Hepatocyte (in vitro differentiated cells): ENCODE results near the gene CHAC1. TPM values are rescaled to one million over a fixed set of nuclear protein-coding genes. Genes with fewer than 3 reads are reported as not detected.

Experiments
- DNase-seq: peaks from one replicate; pipeline ENCODE4 v3.0.0-alpha.2; 2016; ENCODE audit warnings: low spot score
- H2AFZ ChIP-seq: fragments of 200-600 bp; sonication (generic); 2 replicates; pipeline ENCODE4 v1.6.0; 2016; ENCODE audit warnings: antibody characterized with exemption, mild to moderate bottlenecking
- H3K27ac ChIP-seq: fragments of 200-600 bp; sonication (generic); 2 replicates; pipeline ENCODE4 v1.5.1; 2016; ENCODE audit warnings: mild to moderate bottlenecking
- H3K27me3 ChIP-seq: fragments of 200-600 bp; sonication (generic); 2 replicates; pipeline ENCODE4 v1.6.1; 2016
- H3K36me3 ChIP-seq: fragments of 200-600 bp; sonication (generic); replicated peaks from 2 replicates; pipeline ENCODE4 v1.5.1; 2016; ENCODE audit warnings: low read depth; ENCODE audit not compliant: insufficient read depth
- H3K4me1 ChIP-seq: fragments of 200-600 bp; sonication (generic); 2 replicates; pipeline ENCODE4 v1.5.1; 2016; ENCODE audit warnings: mild to moderate bottlenecking, moderate library complexity; ENCODE audit not compliant: insufficient read depth
- H3K4me2 ChIP-seq: fragments of 200-600 bp; sonication (generic); 2 replicates; pipeline ENCODE4 v1.6.0; 2016
- H3K4me3 ChIP-seq: fragments of 200-600 bp; sonication (generic); 2 replicates; pipeline ENCODE4 v1.5.1; 2016; ENCODE audit warnings: mild to moderate bottlenecking
- H3K79me2 ChIP-seq: fragments of 200-600 bp; sonication (generic); 2 replicates; pipeline ENCODE4 v1.6.0; 2017; ENCODE audit warnings: mild to moderate bottlenecking
- H3K9me2 ChIP-seq: fragments of 200-600 bp; sonication (generic); replicated peaks from 2 replicates; pipeline ENCODE4 v1.6.0; 2017; ENCODE audit warnings: mild to moderate bottlenecking; ENCODE audit not compliant: insufficient read depth
- H3K9me3 ChIP-seq: fragments of 200-600 bp; sonication (generic); 2 replicates; pipeline ENCODE4 v1.5.1; 2016; ENCODE audit warnings: low read depth, mild to moderate bottlenecking
- H4K20me1 ChIP-seq: fragments of 200-600 bp; sonication (generic); 2 replicates; pipeline ENCODE4 v1.6.0; 2016; ENCODE audit warnings: mild to moderate bottlenecking; ENCODE audit not compliant: insufficient read depth, poor library complexity, severe bottlenecking
- CTCF ChIP-seq: fragments of 200-600 bp; sonication (generic); IDR thresholded peaks from 2 replicates; pipeline ENCODE4 v1.5.1; 2016; ENCODE audit warnings: antibody characterized with exemption, mild to moderate bottlenecking; ENCODE audit not compliant: poor library complexity
- EZH2 ChIP-seq: fragments of 200-600 bp; sonication (generic); IDR thresholded peaks from 2 replicates; pipeline ENCODE4 v1.6.1; 2016; ENCODE audit warnings: antibody characterized with exemption, mild to moderate bottlenecking, borderline replicate concordance
- EZH2phosphoT487 ChIP-seq: fragments of 200-600 bp; sonication (generic); IDR thresholded peaks from one replicate; pipeline ENCODE4 v1.6.1; 2018; ENCODE audit warnings: antibody characterized with exemption, mild to moderate bottlenecking, low read depth, moderate library complexity; ENCODE audit not compliant: unreplicated experiment, severe bottlenecking
- WGBS: methylation state at CpG from one replicate; pipeline ENCODE4 v1.1.6; 2016; ENCODE audit warnings: low lambda C conversion rate; ENCODE audit errors: missing lambda C conversion rate; 5-methylcytosine and 5-hydroxymethylcytosine counted together
- polyA plus RNA-seq: library from polyadenylated mRNA; unstranded; fragments of >200 nt; fragmentation: Nextera tagmentation; extraction: Ambion mirVana; gene quantifications from 2 replicates; pipeline ENCODE4 v1.2.1, GENCODE V29; 2016
- total RNA-seq: library from RNA; depleted of rRNA; stranded (reverse); fragments of >200 nt; gene quantifications from 2 replicates; pipeline ENCODE4 v1.2.3, GENCODE V29; 2014

The CHAC1 gene
- total and polyA plus RNA-seq, 2 experiments from 2014 or later = 16.2 to 22.1 TPM

DNA sequence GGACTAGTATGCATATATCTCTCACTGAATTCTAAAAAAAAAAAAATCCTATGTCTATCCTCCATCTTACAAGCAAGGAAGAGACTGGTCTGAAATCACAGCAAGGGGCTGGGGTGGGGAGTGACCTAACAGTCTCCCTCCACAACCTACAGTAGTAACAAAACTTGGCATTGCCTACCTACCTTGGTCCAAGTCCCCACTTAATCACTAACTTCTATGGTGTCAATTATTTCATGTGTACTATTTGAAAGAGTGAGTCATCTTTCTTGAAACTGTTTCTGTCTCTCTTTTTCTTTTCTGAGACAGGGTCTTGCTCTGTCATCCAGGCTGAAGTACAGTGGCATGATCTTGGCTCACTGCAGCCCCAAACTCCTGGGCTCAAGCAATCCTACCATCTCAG, 36.8 kb downstream of the CHAC1 start:
- no peak overlapping the region for H3K4me3 ChIP-seq
- peaks cover 5% of the 10 kb centered on the region for H3K4me1 ChIP-seq
- no peaks in the 10 kb centered on the region for H3K79me2 ChIP-seq
- no peak overlapping the region for H2AFZ ChIP-seq
- H3K9me3 ChIP-seq = no peaks in the 10 kb centered on the region
- no peak for DNase-seq
- TF ChIP-seq EZH2phosphoT487 = no peak
- TF ChIP-seq CTCF = no peak
- TF ChIP-seq EZH2 = no peak
- H3K27me3 ChIP-seq = no peaks in the 10 kb centered on the region
- H3K4me2 ChIP-seq = no peak overlapping the region
- H4K20me1 ChIP-seq = no peaks in the 10 kb centered on the region
- no peak overlapping the region for H3K27ac ChIP-seq
- H3K9me2 ChIP-seq = no peaks in the 10 kb centered on the region
- no peaks in the 10 kb centered on the region for H3K36me3 ChIP-seq

GRCh38 chr15:40990789-40991188, 37.5 kb downstream of the CHAC1 start:
- no peaks in the 10 kb centered on the region for H3K9me2 ChIP-seq
- no peak overlapping the region for H3K27ac ChIP-seq
- no peak overlapping the region for H3K4me2 ChIP-seq
- no peaks in the 10 kb centered on the region for H4K20me1 ChIP-seq
- no peak for DNase-seq
- WGBS = 0% methylated on average over 1 of the region's 1 CpG
- no peaks in the 10 kb centered on the region for H3K36me3 ChIP-seq
- H3K79me2 ChIP-seq = no peaks in the 10 kb centered on the region
- TF ChIP-seq EZH2phosphoT487 (no peak), EZH2 (no peak), CTCF (no peak)
- peaks cover 5% of the 10 kb centered on the region for H3K4me1 ChIP-seq
- no peak overlapping the region for H3K4me3 ChIP-seq
- no peaks in the 10 kb centered on the region for H3K9me3 ChIP-seq
- H2AFZ ChIP-seq = no peak overlapping the region
- no peaks in the 10 kb centered on the region for H3K27me3 ChIP-seq

GRCh38 chr15:40991355-40991754, 38.1 kb downstream of the CHAC1 start:
- no peak overlapping the region for H3K27ac ChIP-seq
- H3K27me3 ChIP-seq = no peaks in the 10 kb centered on the region
- H3K4me3 ChIP-seq = no peak overlapping the region
- no peaks in the 10 kb centered on the region for H3K36me3 ChIP-seq
- H3K79me2 ChIP-seq = no peaks in the 10 kb centered on the region
- no peak overlapping the region for H3K4me2 ChIP-seq
- H3K4me1 ChIP-seq = peaks cover 5% of the 10 kb centered on the region
- H2AFZ ChIP-seq = no peak overlapping the region
- 80% methylated on average over 3 of the region's 3 CpGs for WGBS
- H3K9me3 ChIP-seq = no peaks in the 10 kb centered on the region
- DNase-seq = no peak
- H3K9me2 ChIP-seq = no peaks in the 10 kb centered on the region
- TF ChIP-seq EZH2 (no peak), CTCF (no peak), EZH2phosphoT487 (no peak)
- H4K20me1 ChIP-seq = no peaks in the 10 kb centered on the region

DNA sequence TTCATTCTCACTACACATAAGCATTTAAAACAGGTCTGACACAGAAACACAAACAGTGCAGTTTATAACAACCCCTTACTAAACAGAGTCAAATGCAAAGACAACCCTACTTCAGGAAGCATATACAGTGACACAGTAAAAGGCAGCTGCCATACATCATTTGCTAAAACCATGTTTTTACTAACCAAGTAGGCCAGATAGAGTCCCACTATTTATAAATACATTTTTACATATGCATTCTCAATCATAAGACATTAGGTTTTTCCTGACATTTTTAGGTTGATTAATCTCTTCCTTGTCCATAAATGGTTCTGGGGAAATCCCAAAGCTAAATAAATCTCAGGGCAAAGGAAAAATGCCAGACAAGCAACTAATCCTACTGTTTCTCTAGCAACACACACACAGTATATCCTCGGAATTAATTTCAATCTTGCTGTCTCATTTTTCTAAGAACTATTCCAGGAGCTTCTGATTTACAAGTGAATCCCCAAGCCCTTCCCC, 39.0 kb downstream of the CHAC1 start:
- H3K36me3 ChIP-seq = no peaks in the 10 kb centered on the region
- DNase-seq = no peak
- no peak overlapping the region for H2AFZ ChIP-seq
- H4K20me1 ChIP-seq = no peaks in the 10 kb centered on the region
- 57% methylated on average over 1 of the region's 1 CpG for WGBS
- H3K9me2 ChIP-seq = no peaks in the 10 kb centered on the region
- peaks cover 5% of the 10 kb centered on the region for H3K4me1 ChIP-seq
- H3K4me2 ChIP-seq = no peak overlapping the region
- no peak overlapping the region for H3K4me3 ChIP-seq
- peak overlapping the region; percentile 1 for H3K27ac ChIP-seq
- H3K9me3 ChIP-seq = no peaks in the 10 kb centered on the region
- TF ChIP-seq EZH2 (no peak), EZH2phosphoT487 (no peak), CTCF (no peak)
- no peaks in the 10 kb centered on the region for H3K79me2 ChIP-seq
- no peaks in the 10 kb centered on the region for H3K27me3 ChIP-seq
